ENCODE data around the gene TMEM213. TPM values are rescaled to one million over a fixed set of nuclear protein-coding genes. Genes with fewer than 3 reads are reported as not detected.
"Not testable (repeated sequence)": the region's sequence is repeated elsewhere in the genome, so short reads cannot be mapped to it uniquely, and the experiment has no call there.

TMEM213 gene
- total and polyA plus RNA-seq, 10 donors: 0.05 TPM; not detected in 9

DNA sequence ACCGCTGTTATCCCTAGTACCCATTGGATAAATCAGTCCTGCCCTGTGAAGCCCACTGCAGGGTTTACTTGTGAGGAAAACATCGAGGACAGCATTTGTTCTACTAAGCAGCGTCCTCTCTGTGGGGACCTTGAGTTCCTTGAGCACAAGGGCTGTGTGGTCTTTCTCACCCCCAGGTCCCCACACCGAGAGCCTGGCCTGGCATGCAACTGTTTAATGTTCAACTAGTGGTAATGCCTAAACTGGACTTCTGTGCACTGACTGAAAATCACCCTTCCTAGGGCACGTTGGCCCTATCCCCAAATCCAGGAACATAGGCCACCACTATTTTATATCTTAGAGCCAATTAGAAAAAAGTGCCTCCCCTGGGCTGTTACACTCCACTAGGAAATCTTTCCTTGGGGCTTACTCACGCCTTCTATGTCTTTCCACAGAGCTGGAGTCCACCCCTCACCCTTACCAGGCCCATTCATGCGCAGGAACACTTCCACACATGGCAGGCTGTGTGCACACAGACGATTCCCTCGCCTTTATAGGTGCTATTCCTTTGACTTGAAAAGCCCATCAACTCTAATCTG, 1.7 kb upstream of the TMEM213 start:
- intact Hi-C loops (cut with DNase I; ENCODE audit: low total_unique reads): no loop called here
- 84 to 88% (median 87%) methylated on average over 9 of the region's 9 CpGs for WGBS, 5 donors
- Histone ChIP-seq H3K36me3 (no peaks in the 10 kb centered on the region), H3K27ac (no peak overlapping the region), H3K4me3 (no peak overlapping the region), H3K9me3 (no peaks in the 10 kb centered on the region), H3K4me1 (no peaks in the 10 kb centered on the region), H3K27me3 (replicated peaks in 1 of 7) (peaks cover 0 to 20% (median 0%) of the 10 kb centered on the region in 7 donors)
- TF ChIP-seq, protein P1, sequence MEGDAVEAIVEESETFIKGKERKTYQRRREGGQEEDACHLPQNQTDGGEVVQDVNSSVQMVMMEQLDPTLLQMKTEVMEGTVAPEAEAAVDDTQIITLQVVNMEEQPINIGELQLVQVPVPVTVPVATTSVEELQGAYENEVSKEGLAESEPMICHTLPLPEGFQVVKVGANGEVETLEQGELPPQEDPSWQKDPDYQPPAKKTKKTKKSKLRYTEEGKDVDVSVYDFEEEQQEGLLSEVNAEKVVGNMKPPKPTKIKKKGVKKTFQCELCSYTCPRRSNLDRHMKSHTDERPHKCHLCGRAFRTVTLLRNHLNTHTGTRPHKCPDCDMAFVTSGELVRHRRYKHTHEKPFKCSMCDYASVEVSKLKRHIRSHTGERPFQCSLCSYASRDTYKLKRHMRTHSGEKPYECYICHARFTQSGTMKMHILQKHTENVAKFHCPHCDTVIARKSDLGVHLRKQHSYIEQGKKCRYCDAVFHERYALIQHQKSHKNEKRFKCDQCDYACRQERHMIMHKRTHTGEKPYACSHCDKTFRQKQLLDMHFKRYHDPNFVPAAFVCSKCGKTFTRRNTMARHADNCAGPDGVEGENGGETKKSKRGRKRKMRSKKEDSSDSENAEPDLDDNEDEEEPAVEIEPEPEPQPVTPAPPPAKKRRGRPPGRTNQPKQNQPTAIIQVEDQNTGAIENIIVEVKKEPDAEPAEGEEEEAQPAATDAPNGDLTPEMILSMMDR (IDR thresholded peaks at IDR 0.05 in 8 of 11, conservative IDR thresholded peaks at IDR 0.05 in 3 of 11): no peak
- TF ChIP-seq POLR2AphosphoS5 (IDR thresholded peaks at IDR 0.05): no peak
- TF ChIP-seq POLR2A (IDR thresholded peaks at IDR 0.05): no peak
- peak; percentile 21 for DNase-seq

DNA sequence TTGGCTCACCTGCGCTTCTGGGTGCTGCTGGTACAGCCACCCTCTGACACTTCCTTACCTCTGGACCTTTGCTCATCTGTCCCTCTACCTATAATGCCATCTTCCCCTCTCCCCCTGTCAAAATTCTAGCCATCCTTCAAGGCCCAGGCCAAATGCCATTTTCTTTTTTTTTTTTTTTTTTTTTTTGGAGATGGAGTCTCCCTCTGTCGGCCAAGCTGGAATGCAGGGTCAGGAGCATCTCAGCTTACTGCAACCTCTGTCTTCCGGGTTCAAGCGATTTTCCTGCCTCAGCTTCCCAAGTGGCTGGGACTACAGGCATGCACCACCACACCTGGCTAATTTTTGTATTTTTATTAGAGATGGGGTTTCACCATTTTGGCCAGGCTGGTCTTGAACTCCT, 748 bp upstream of the TMEM213 start:
- H3K36me3 ChIP-seq; H3K4me1 ChIP-seq; H3K4me3 ChIP-seq; H3K9me3 ChIP-seq; intact Hi-C loops (cut with DNase I; ENCODE audit: low total_unique reads); H3K27ac ChIP-seq: not testable (repeated sequence)
- peaks cover 0 to 20% (median 0%) of the 10 kb centered on the region in 7 donors for H3K27me3 ChIP-seq (replicated peaks in 1 of 7)
- DNase-seq: peak; percentile 33
- WGBS, 5 donors: 85 to 97% (median 91%) methylated on average over 4 of the region's 4 CpGs

DNA sequence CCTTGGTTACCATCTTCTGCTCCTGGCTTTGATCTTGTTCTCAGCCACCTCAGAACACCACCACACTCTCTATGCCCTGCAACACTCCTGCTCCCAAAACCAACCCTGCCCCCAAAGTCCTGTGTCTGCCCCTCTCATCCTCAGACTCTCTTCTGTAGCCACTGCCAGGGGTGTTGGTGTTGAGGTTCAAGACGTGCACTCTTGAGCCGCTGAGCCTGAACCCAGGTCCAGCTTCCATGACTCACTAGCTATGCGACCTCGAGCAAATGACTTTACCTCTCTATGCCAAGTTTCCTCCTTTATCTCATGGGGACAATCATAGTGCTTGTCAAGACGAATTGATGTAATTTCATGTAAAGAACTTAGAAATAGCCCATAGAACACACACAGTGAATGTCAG, 1.0 kb downstream of the TMEM213 start:
- 70 to 89% (median 79%) methylated on average over 5 of the region's 5 CpGs for WGBS, 5 donors
- Histone ChIP-seq H3K4me3 (no peak overlapping the region), H3K27me3 (replicated peaks in 1 of 7) (peaks cover 0 to 20% (median 0%) of the 10 kb centered on the region in 7 donors), H3K36me3 (no peaks in the 10 kb centered on the region), H3K27ac (no peak overlapping the region), H3K9me3 (no peaks in the 10 kb centered on the region), H3K4me1 (no peaks in the 10 kb centered on the region)
- intact Hi-C loops (cut with DNase I; ENCODE audit: low total_unique reads): no loop called here
- TF ChIP-seq, protein P1 (IDR thresholded peaks at IDR 0.05 in 8 of 11, conservative IDR thresholded peaks at IDR 0.05 in 3 of 11): no peak
- no peak for TF ChIP-seq POLR2AphosphoS5 (IDR thresholded peaks at IDR 0.05)
- no peak for TF ChIP-seq POLR2A (IDR thresholded peaks at IDR 0.05)
- DNase-seq: peak; percentile 30

DNA sequence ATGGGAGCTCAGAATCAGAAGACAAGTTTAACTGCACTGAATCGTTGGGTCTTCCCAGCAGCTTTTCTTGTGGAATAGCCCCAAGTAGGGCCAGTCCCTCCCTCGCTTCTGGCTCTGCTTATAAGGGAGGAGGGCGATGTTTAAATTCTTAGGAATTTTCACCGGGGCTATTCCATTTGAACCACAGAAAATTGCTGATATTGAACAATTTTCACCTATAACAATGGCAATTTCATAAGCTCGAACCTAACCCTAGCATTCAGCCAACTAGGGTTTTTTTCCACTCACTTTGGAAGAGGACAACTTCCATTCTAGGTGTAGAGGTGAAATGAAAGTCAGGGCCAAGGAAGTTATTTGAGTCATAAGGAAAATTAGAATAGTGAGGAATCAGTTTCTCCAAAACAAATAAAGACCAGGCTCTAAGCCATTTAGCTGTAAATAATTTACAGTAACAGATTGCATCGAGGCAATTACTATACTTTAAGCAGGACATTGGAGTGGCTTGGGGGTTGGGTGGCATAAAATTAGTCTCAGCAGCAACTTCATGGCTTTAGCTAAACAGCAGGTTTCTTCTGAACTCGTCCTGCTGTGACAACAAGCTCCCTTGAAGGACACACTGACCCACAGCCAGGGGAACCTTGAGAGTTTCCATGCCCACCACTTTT, 1.7 kb downstream of the TMEM213 start:
- TF ChIP-seq, protein P1 (IDR thresholded peaks at IDR 0.05 in 8 of 11, conservative IDR thresholded peaks at IDR 0.05 in 3 of 11): no peak
- TF ChIP-seq POLR2AphosphoS5 (IDR thresholded peaks at IDR 0.05) (no peak), POLR2A (IDR thresholded peaks at IDR 0.05) (no peak)
- Histone ChIP-seq H3K4me3 (no peak overlapping the region), H3K4me1 (no peaks in the 10 kb centered on the region), H3K36me3 (no peaks in the 10 kb centered on the region), H3K27ac (no peak overlapping the region), H3K27me3 (replicated peaks in 1 of 7) (peaks cover 0 to 20% (median 0%) of the 10 kb centered on the region in 7 donors), H3K9me3 (no peaks in the 10 kb centered on the region)
- intact Hi-C loops (cut with DNase I; ENCODE audit: low total_unique reads): no loop called here
- DNase-seq: no peak
- WGBS, 5 donors: 78 to 90% (median 82%) methylated on average over 7 of the region's 7 CpGs
